Gastrocnemius medialis (tissue), 4 donors: ENCODE results near the gene GPR137. TPM values are rescaled to one million over a fixed set of nuclear protein-coding genes. Genes with fewer than 3 reads are reported as not detected.

Source experiments
- ATAC-seq, 2 donors: fragments of 150-250 bp; one replicate each; pipeline ENCODE4 v1.9.1; 2016
- DNase-seq, 2 donors: peaks; one replicate each; pipeline ENCODE4 v3.0.0-alpha.2; 2019
- H3K27ac ChIP-seq, 4 donors: fragments of 200-600 bp; sonication (generic); 1 replicate in 1 of 4; 2 replicates in 3 of 4; pipeline ENCODE4 v1.5.1; 2016 to 2018; ENCODE audit warnings: mild to moderate bottlenecking in 2 of 4, moderate library complexity in 1 of 4
- H3K27me3 ChIP-seq, 3 donors: fragments of 200-600 bp; sonication (generic) in 2 of 3; 1 replicate in 1 of 3; 2 replicates in 2 of 3; pipeline versions ENCODE4 v1.5.1 to v1.6.0; 2016 to 2019; ENCODE audit warnings: mild to moderate bottlenecking in 1 of 3, moderate library complexity in 1 of 3
- H3K36me3 ChIP-seq, 2 donors: fragments of 200-600 bp; sonication (generic) in 1 of 2; one replicate each; pipeline ENCODE4 v1.5.1; 2017 to 2018
- H3K4me1 ChIP-seq, 2 donors: fragments of 200-600 bp; sonication (generic) in 1 of 2; one replicate each; pipeline ENCODE4 v1.5.1; 2016 to 2017; ENCODE audit warnings: mild to moderate bottlenecking in 2 of 2
- H3K4me3 ChIP-seq, 4 donors: fragments of 200-600 bp; sonication (generic) in 3 of 4; 1 replicate in 1 of 4; 2 replicates in 3 of 4; pipeline ENCODE4 v1.5.1; 2016 to 2019; ENCODE audit warnings: mild to moderate bottlenecking in 2 of 4
- H3K9me3 ChIP-seq, 3 donors: fragments of 200-600 bp; sonication (generic) in 2 of 3; 1 replicate in 1 of 3; 2 replicates in 2 of 3; pipeline ENCODE4 v1.5.1; 2016 to 2019
- CTCF ChIP-seq, 5 experiments: fragments of 450-650 bp in 3 of 5; fragments of 200-600 bp in 2 of 5; sonication (generic) in 2 of 5; IDR thresholded peaks in 4 of 5; conservative IDR thresholded peaks in 1 of 5; 1 replicate in 4 of 5; 2 replicates in 1 of 5; pipeline ENCODE4 v1.5.1; 2016 to 2019; ENCODE audit warnings: antibody characterized with exemption in 5 of 5, mild to moderate bottlenecking in 3 of 5, moderate library complexity in 3 of 5
- POLR2A ChIP-seq, 2 donors: fragments of 450-650 bp; IDR thresholded peaks; one replicate each; pipeline ENCODE4 v1.6.1; 2017; ENCODE audit warnings: antibody characterized with exemption in 2 of 2, mild to moderate bottlenecking in 2 of 2, moderate library complexity in 2 of 2
- in situ Hi-C, 4 donors: fragments of 200-750 bp; cut with MboI; loops; one replicate each; pipeline versions ENCODE4 v1.15.0 to v1.8.0; 2017; ENCODE audit warnings: low sequenced_read_pairs in 4 of 4
- intact Hi-C: fragments of 100-400 bp; cut with DNase I; formaldehyde crosslinking; loops from one replicate; pipeline ENCODE4 v1.15.1; 2023; ENCODE audit warnings: low total_unique reads
- total RNA-seq, 4 donors: library from RNA; depleted of rRNA; stranded (reverse); fragments of >200 nt; gene quantifications; one replicate each; pipeline versions ENCODE4 v1.1.0 to v1.2.3, GENCODE V29; 2016

The GPR137 gene
- total RNA-seq, 4 donors from 2014 or later, result 13.8 to 28.9 (median 20.4) TPM

GRCh38 chr11:64243236-64243854 is 42.3 kb upstream of the GPR137 start:
- H3K27me3 ChIP-seq, result no peaks in the 10 kb centered on the region
- intact Hi-C loops (loop anchor here (10.0 kb wide), 1 partner anchor 631 kb away; the partner anchor contains the start of gene EHD1), in situ Hi-C loops (no loop called here)
- peaks cover 39 to 48% of the 10 kb centered on the region in 2 donors for H3K4me1 ChIP-seq
- H3K4me3 ChIP-seq, result peak overlapping the region in 1 of 4 donors; percentile 85
- H3K27ac ChIP-seq, result peak overlapping the region; percentile 92 to 100 (median 96)
- TF ChIP-seq POLR2A (IDR thresholded peaks at IDR 0.05) (no peak), CTCF (IDR thresholded peaks at IDR 0.05 in 4 of 5, conservative IDR thresholded peaks at IDR 0.05 in 1 of 5) (no peak)
- DNase-seq, result no peak
- no peak for ATAC-seq
- H3K9me3 ChIP-seq, result no peaks in the 10 kb centered on the region
- peaks cover 0 to 10% of the 10 kb centered on the region in 2 donors for H3K36me3 ChIP-seq

- TF ChIP-seq POLR2A (IDR thresholded peaks at IDR 0.05) (no peak), CTCF (IDR thresholded peaks at IDR 0.05 in 4 of 5, conservative IDR thresholded peaks at IDR 0.05 in 1 of 5) (no peak)
- in situ Hi-C loops, result no loop called here
- Histone ChIP-seq H3K9me3 (no peaks in the 10 kb centered on the region), H3K4me1 (peaks cover 39 to 48% of the 10 kb centered on the region in 2 donors), H3K27me3 (no peaks in the 10 kb centered on the region), H3K27ac (peak overlapping the region; percentile 92 to 100 (median 96)), H3K36me3 (peaks cover 0 to 9% of the 10 kb centered on the region in 2 donors), H3K4me3 (peak overlapping the region in 1 of 4 donors; percentile 93)
- no peak for ATAC-seq
- no peak for DNase-seq
- intact Hi-C loops, result loop anchor here (10.0 kb wide), 1 partner anchor 631 kb away; the partner anchor contains the start of gene EHD1
Observed at GRCh38 chr11:64244107-64244506, 41.5 kb upstream of the GPR137 start.

GRCh38 chr11:64244966-64245365 is 40.7 kb upstream of the GPR137 start:
- Histone ChIP-seq H3K27ac (peak overlapping the region; percentile 92 to 100 (median 96)), H3K4me3 (peak overlapping the region; percentile 80 to 95 (median 94)), H3K36me3 (peaks cover 0 to 9% of the 10 kb centered on the region in 2 donors), H3K27me3 (no peaks in the 10 kb centered on the region), H3K9me3 (no peaks in the 10 kb centered on the region), H3K4me1 (peaks cover 36 to 45% of the 10 kb centered on the region in 2 donors)
- ATAC-seq (no peak), DNase-seq (no peak)
- in situ Hi-C loops (no loop called here), intact Hi-C loops (loop anchor here (1.0 to 10.0 kb wide), 2 partner anchors 19 to 630 kb away; partner anchors contain the start of genes EHD1, NUDT22 and TRPT1)
- TF ChIP-seq POLR2A (IDR thresholded peaks at IDR 0.05), result no peak
- TF ChIP-seq CTCF (IDR thresholded peaks at IDR 0.05 in 4 of 5, conservative IDR thresholded peaks at IDR 0.05 in 1 of 5), result no peak

- Histone ChIP-seq H3K4me3 (peak overlapping the region; percentile 80 to 95 (median 94)), H3K36me3 (peaks cover 0 to 9% of the 10 kb centered on the region in 2 donors), H3K4me1 (peaks cover 32 to 41% of the 10 kb centered on the region in 2 donors), H3K27me3 (no peaks in the 10 kb centered on the region), H3K9me3 (no peaks in the 10 kb centered on the region), H3K27ac (peak overlapping the region; percentile 92 to 100 (median 96))
- DNase-seq, result peak; percentile 64 to 84
- in situ Hi-C loops (no loop called here), intact Hi-C loops (loop anchor here (1.0 to 10.0 kb wide), 2 partner anchors 19 to 629 kb away; partner anchors contain the start of genes EHD1, NUDT22 and TRPT1)
- no peak for TF ChIP-seq POLR2A (IDR thresholded peaks at IDR 0.05)
- TF ChIP-seq CTCF (IDR thresholded peaks at IDR 0.05 in 4 of 5, conservative IDR thresholded peaks at IDR 0.05 in 1 of 5), result no peak
- peak; percentile 6 to 12 for ATAC-seq
Observed at GRCh38 chr11:64245401-64245796, 40.2 kb upstream of the GPR137 start.
